Lower lobe of right lung (tissue), 2 donors: Measurements from ENCODE around the gene MAZ. TPM values are rescaled to one million over a fixed set of nuclear protein-coding genes. Genes with fewer than 3 reads are reported as not detected.
A peak's percentile ranks its signal among the peaks of the same experiment; 100 is the strongest.

Source experiments
- ATAC-seq, 2 donors: fragments of 200-7000 bp; cut with Tn5 transposase; one replicate each; pipeline ENCODE4 v1.9.1; 2020 to 2022; ENCODE audit warnings: mild to moderate bottlenecking in 2 of 2, moderate library complexity in 2 of 2
- DNase-seq: peaks from one replicate; pipeline ENCODE4 v3.0.0-alpha.2; 2020
- H3K27ac ChIP-seq: fragments of 200-600 bp; one replicate; pipeline ENCODE4 v1.8.0; 2022
- H3K27me3 ChIP-seq: fragments of 200-600 bp; one replicate; pipeline ENCODE4 v1.8.0; 2022; ENCODE audit warnings: low read depth
- H3K36me3 ChIP-seq: fragments of 200-600 bp; one replicate; pipeline ENCODE4 v1.8.0; 2022; ENCODE audit warnings: mild to moderate bottlenecking
- H3K4me1 ChIP-seq: fragments of 200-600 bp; one replicate; pipeline ENCODE4 v1.8.0; 2022
- H3K4me3 ChIP-seq: fragments of 200-600 bp; one replicate; pipeline ENCODE4 v1.8.0; 2022; ENCODE audit warnings: mild to moderate bottlenecking
- H3K9me3 ChIP-seq: fragments of 200-600 bp; one replicate; pipeline ENCODE4 v1.8.0; 2022
- intact Hi-C: fragments of 100-400 bp; cut with DNase I; formaldehyde crosslinking; loops from one replicate; pipeline ENCODE4 v1.11.0; 2022
- total RNA-seq: library from RNA; stranded (reverse); fragmentation: NEBNext Ultra II Directional; extraction: Animal tissue kit (Norgen Biotek cat#: 25700); gene quantifications from one replicate; pipeline ENCODE4 v1.2.1, GENCODE V29; 2021
- TF ChIP-seq, protein P1 (sequence below): fragments of 200-600 bp; IDR thresholded peaks from one replicate; pipeline ENCODE4 v1.8.0; 2022; ENCODE audit warnings: antibody characterized with exemption, mild to moderate bottlenecking
- donor health status: DM: no; HTN: yes; CAD: no; lungs with severe emphysema.

MAZ gene
- total RNA-seq, 1 donor from 2014 or later: 169 TPM

GRCh38 chr16:29807426-29808218, 1.3 kb downstream of the MAZ start:
- peaks cover 21% of the 10 kb centered on the region for H3K36me3 ChIP-seq
- DNase-seq (peak; percentile 92), ATAC-seq (peak; percentile 41 to 45)
- H3K9me3 ChIP-seq: no peaks in the 10 kb centered on the region
- H3K27me3 ChIP-seq: no peaks in the 10 kb centered on the region
- TF ChIP-seq, protein P1, sequence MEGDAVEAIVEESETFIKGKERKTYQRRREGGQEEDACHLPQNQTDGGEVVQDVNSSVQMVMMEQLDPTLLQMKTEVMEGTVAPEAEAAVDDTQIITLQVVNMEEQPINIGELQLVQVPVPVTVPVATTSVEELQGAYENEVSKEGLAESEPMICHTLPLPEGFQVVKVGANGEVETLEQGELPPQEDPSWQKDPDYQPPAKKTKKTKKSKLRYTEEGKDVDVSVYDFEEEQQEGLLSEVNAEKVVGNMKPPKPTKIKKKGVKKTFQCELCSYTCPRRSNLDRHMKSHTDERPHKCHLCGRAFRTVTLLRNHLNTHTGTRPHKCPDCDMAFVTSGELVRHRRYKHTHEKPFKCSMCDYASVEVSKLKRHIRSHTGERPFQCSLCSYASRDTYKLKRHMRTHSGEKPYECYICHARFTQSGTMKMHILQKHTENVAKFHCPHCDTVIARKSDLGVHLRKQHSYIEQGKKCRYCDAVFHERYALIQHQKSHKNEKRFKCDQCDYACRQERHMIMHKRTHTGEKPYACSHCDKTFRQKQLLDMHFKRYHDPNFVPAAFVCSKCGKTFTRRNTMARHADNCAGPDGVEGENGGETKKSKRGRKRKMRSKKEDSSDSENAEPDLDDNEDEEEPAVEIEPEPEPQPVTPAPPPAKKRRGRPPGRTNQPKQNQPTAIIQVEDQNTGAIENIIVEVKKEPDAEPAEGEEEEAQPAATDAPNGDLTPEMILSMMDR: peak; percentile 60
- H3K27ac ChIP-seq: peak overlapping the region; percentile 86
- H3K4me3 ChIP-seq: peak overlapping the region; percentile 69
- intact Hi-C loops: no loop called here
- H3K4me1 ChIP-seq: peaks cover 60% of the 10 kb centered on the region

GRCh38 chr16:29808219-29808900, 2.0 kb downstream of the MAZ start:
- Histone ChIP-seq H3K27ac (peak overlapping the region; percentile 86), H3K4me1 (peaks cover 62% of the 10 kb centered on the region), H3K36me3 (peaks cover 21% of the 10 kb centered on the region), H3K27me3 (no peaks in the 10 kb centered on the region), H3K4me3 (peak overlapping the region; percentile 69), H3K9me3 (no peaks in the 10 kb centered on the region)
- ATAC-seq (no peak), DNase-seq (no peak)
- intact Hi-C loops: no loop called here
- TF ChIP-seq, protein P1: no peak

DNA sequence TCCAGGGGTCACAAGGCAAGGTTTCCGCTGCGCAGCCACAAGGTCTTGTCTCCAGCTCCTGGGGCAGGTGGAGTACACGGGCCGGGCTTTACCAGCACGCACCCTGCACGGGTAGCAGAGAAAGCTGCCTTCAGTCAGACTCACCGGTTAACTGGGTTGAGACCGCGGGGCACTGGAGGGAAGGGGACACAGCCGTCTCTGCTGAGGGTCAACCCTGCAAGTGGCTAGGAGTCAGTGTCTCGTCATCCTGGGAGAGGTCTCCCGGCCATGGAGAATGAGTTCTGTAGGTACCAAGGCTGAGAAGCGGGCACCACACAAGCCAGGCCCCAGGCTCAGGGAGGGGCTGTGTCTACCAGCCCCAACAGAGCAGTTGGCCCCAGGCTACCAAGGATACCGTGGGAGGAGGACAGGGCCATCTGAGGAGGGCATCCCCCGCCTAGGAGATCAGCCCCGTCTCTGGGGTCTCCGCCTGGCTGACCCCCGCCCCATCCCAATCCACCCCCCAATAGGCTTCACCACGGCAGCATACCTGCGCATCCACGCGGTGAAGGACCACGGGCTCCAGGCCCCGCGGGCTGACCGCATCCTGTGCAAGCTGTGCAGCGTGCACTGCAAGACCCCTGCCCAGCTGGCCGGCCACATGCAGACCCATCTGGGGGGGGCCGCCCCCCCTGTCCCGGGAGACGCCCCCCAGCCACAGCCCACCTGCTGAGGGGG, 2.9 kb downstream of the MAZ start:
- DNase-seq (no peak), ATAC-seq (no peak)
- H3K27me3 ChIP-seq: no peaks in the 10 kb centered on the region
- intact Hi-C loops: no loop called here
- no peaks in the 10 kb centered on the region for H3K9me3 ChIP-seq
- H3K27ac ChIP-seq: peak overlapping the region; percentile 86
- H3K4me1 ChIP-seq: peaks cover 57% of the 10 kb centered on the region
- H3K36me3 ChIP-seq: peaks cover 21% of the 10 kb centered on the region
- peak overlapping the region; percentile 69 for H3K4me3 ChIP-seq
- TF ChIP-seq, protein P1: no peak

GRCh38 chr16:29809850-29810698, 3.7 kb downstream of the MAZ start:
- no peak for DNase-seq
- Histone ChIP-seq H3K27ac (peak overlapping the region; percentile 31), H3K4me1 (peaks cover 58% of the 10 kb centered on the region), H3K9me3 (no peaks in the 10 kb centered on the region), H3K27me3 (no peaks in the 10 kb centered on the region), H3K4me3 (no peak overlapping the region), H3K36me3 (peaks cover 21% of the 10 kb centered on the region)
- intact Hi-C loops: no loop called here
- TF ChIP-seq, protein P1: no peak
- ATAC-seq: no peak

DNA sequence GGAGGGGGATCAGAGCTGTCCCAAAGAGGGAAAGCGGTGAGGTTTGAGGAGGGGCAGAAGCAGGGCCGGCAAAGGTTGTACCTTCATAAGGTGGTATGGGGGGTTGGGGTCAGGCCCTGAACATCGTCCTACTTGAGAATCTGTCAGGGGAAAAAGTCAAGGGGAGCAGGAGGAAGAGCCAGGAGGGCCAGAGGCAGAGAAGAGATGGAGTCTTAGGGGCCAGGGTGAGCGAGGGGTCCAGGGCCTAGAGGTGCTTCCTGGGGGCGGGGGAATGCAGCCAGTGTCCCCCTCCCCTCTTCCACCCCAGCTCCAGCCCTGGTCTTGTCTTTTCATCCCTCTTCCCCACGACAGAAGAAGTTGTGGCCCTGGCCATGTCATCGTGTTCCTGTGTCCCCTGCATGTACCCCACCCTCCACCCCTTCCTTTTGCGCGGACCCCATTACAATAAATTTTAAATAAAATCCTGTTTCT, 4.4 kb downstream of the MAZ start:
- DNase-seq (no peak), ATAC-seq (no peak)
- Histone ChIP-seq H3K36me3 (peaks cover 21% of the 10 kb centered on the region), H3K9me3 (no peaks in the 10 kb centered on the region), H3K27me3 (no peaks in the 10 kb centered on the region), H3K4me3 (peak overlapping the region; percentile 61), H3K27ac (peak overlapping the region; percentile 80), H3K4me1 (peaks cover 61% of the 10 kb centered on the region)
- TF ChIP-seq, protein P1: no peak
- intact Hi-C loops: no loop called here
